A549 (cell line): ENCODE measurements around the gene MGAT5.
"Not testable (repeated sequence)": the region's sequence is repeated elsewhere in the genome, so short reads cannot be mapped to it uniquely, and the experiment has no call there.

Experiments
- ATOH8 ChIP-seq: fragments of 250-450 bp; sonication (Bioruptor Pico); IDR thresholded peaks from 2 replicates; pipeline ENCODE4 v1.5.0; 2020; ENCODE audit warnings: low read depth, mild to moderate bottlenecking, moderate library complexity
- CBX8 ChIP-seq: fragments of 200-600 bp; sonication (generic); IDR thresholded peaks from 2 replicates; pipeline ENCODE4 v1.6.1; 2016
- CTCF ChIP-seq: fragments of >200 bp; sonication (Bioruptor Twin); formaldehyde crosslinking; IDR thresholded peaks from 3 replicates; pipeline ENCODE4 v1.5.1; 2016
- EP300 ChIP-seq, 2 experiments: fragments of >200 bp; sonication (Bioruptor Twin); formaldehyde crosslinking; IDR thresholded peaks; 2 replicates in 1 of 2; 3 replicates in 1 of 2; pipeline ENCODE4 v1.6.1; 2016 to 2017
- KDM5A ChIP-seq: fragments of 200-600 bp; sonication (generic); IDR thresholded peaks from 2 replicates; pipeline ENCODE4 v1.6.1; 2016; ENCODE audit warnings: antibody characterized with exemption, mild to moderate bottlenecking
- POLR2A ChIP-seq: IDR thresholded peaks from 2 replicates; pipeline ENCODE4 v1.6.1; 2012; ENCODE audit warnings: mild to moderate bottlenecking, low read length

- not testable (repeated sequence) for TF ChIP-seq KDM5A; EP300 (IDR thresholded peaks at IDR 0.05); CBX8; POLR2A; CTCF; ATOH8 (CRISPR knock-in tag)
These were observed 223.1 kb downstream of the MGAT5 start for GRCh38 chr2:134476982-134477381.
